H1 (cell line): ENCODE measurements around the gene HS3ST5. TPM values are rescaled to one million over a fixed set of nuclear protein-coding genes. Genes with fewer than 3 reads are reported as not detected.
A peak's percentile ranks its signal among the peaks of the same experiment; 100 is the strongest.

Source experiments
- CTCF ChIA-PET: fragments of 300-600 bp; sonication (Branson Sonifier 250); formaldehyde crosslinking; loops from one replicate; lab custom pipeline; 2021; ENCODE audit not compliant: partially characterized antibody; lab: Charles Lee
- POLR2A ChIA-PET: fragments of 300-600 bp; sonication (Branson Sonifier 250); formaldehyde crosslinking; loops from one replicate; lab custom pipeline; 2021; ENCODE audit warnings: inconsistent platforms; ENCODE audit not compliant: partially characterized antibody; lab: Charles Lee
- DNase-seq, 2 experiments: peaks; one replicate each; pipeline versions ENCODE4 v3.0.0 to v3.0.0-alpha.2; 2010 to 2022; ENCODE audit warnings: low spot score in 2 of 2, low read depth in 1 of 2, mixed read lengths in 1 of 2
- FAIRE-seq: peaks from 2 replicates; lab custom pipeline; 2011; peaks lifted over from hg19 to GRCh38; lab: Jason Lieb, UNC
- H2AFZ ChIP-seq: 2 replicates; pipeline ENCODE4 v1.8.1; 2012; ENCODE audit warnings: low read length, inconsistent platforms
- H2AK5ac ChIP-seq: 2 replicates; pipeline ENCODE4 v1.6.1; 2013; ENCODE audit warnings: low read depth, low read length
- H2BK120ac ChIP-seq: replicated peaks from 2 replicates; pipeline ENCODE3; 2013; ENCODE audit warnings: low read depth, low read length, inconsistent platforms
- H2BK12ac ChIP-seq: 2 replicates; pipeline ENCODE4 v1.6.1; 2013; ENCODE audit warnings: low read depth, low read length
- H2BK15ac ChIP-seq: 2 replicates; pipeline ENCODE4 v1.6.1; 2013; ENCODE audit warnings: low read length
- H2BK20ac ChIP-seq: 2 replicates; pipeline ENCODE4 v1.6.1; 2013; ENCODE audit warnings: low read length
- H2BK5ac ChIP-seq: 2 replicates; pipeline ENCODE4 v1.6.1; 2013; ENCODE audit warnings: low read depth, low read length
- H3K14ac ChIP-seq: 2 replicates; pipeline ENCODE4 v1.6.1; 2013; ENCODE audit warnings: inconsistent platforms; ENCODE audit not compliant: insufficient read length
- H3K18ac ChIP-seq: 2 replicates; pipeline ENCODE4 v1.6.1; 2013; ENCODE audit warnings: low read length; ENCODE audit errors: extremely low read depth
- H3K23ac ChIP-seq: 2 replicates; pipeline ENCODE4 v1.6.1; 2013; ENCODE audit warnings: inconsistent platforms; ENCODE audit not compliant: insufficient read length
- H3K23me2 ChIP-seq: 2 replicates; pipeline ENCODE4 v1.6.1; 2013; ENCODE audit warnings: low read depth, low read length
- H3K27ac ChIP-seq: 2 replicates; pipeline ENCODE4 v1.6.1; 2011; ENCODE audit warnings: low read depth, low read length, inconsistent platforms
- H3K27me3 ChIP-seq, 4 experiments: replicated peaks in 1 of 4; 1 replicate in 1 of 4; 2 replicates in 3 of 4; pipeline versions ENCODE4 v1.6.1 to v1.8.1; 2011 to 2013; ENCODE audit warnings: low read length in 3 of 4, mild to moderate bottlenecking in 3 of 4, inconsistent platforms in 2 of 4, mixed read lengths in 2 of 4, moderate library complexity in 1 of 4; ENCODE audit not compliant: control insufficient read depth in 3 of 4, insufficient read depth in 3 of 4; ENCODE audit errors: extremely low read depth in 1 of 4
- H3K36me3 ChIP-seq, 4 experiments: 2 replicates each; pipeline versions ENCODE4 v1.6.1 to v1.8.1; 2011 to 2013; ENCODE audit warnings: mild to moderate bottlenecking in 4 of 4, low read length in 3 of 4, moderate library complexity in 2 of 4, control low read depth in 1 of 4, inconsistent platforms in 1 of 4; ENCODE audit not compliant: insufficient read depth in 4 of 4, control insufficient read depth in 2 of 4
- H3K4ac ChIP-seq: replicated peaks from 2 replicates; pipeline ENCODE3; 2013; ENCODE audit warnings: low read length, low read depth, mixed read lengths, inconsistent platforms; ENCODE audit not compliant: insufficient read length
- H3K4me1 ChIP-seq, 4 experiments: replicated peaks in 1 of 4; 1 replicate in 1 of 4; 2 replicates in 3 of 4; pipeline versions ENCODE4 v1.6.1 to v1.8.1; 2011 to 2013; ENCODE audit warnings: low read length in 3 of 4, inconsistent platforms in 2 of 4, mixed read lengths in 1 of 4; ENCODE audit not compliant: insufficient read depth in 4 of 4, control insufficient read depth in 3 of 4
- H3K4me2 ChIP-seq, 2 experiments: 2 replicates each; pipeline versions ENCODE4 v1.6.1 to v1.8.1; 2011 to 2013; ENCODE audit warnings: low read depth in 2 of 2, low read length in 2 of 2, control low read depth in 1 of 2, inconsistent platforms in 1 of 2, mild to moderate bottlenecking in 1 of 2; ENCODE audit not compliant: insufficient read depth in 1 of 2
- H3K4me3 ChIP-seq, 4 experiments: fragments of 200-600, 300-600 bp in 1 of 4; sonication (generic), shearing (Covaris generic), sonication (Bioruptor Twin) in 1 of 4; 2 replicates each; pipeline versions ENCODE4 v1.5.1 to v1.8.1; 2011 to 2016; ENCODE audit warnings: low read length in 4 of 4, low read depth in 3 of 4, control low read depth in 2 of 4, inconsistent platforms in 2 of 4, mild to moderate bottlenecking in 2 of 4, mixed read lengths in 1 of 4, moderate library complexity in 1 of 4; ENCODE audit not compliant: insufficient read depth in 2 of 4; ENCODE audit errors: extremely low read depth in 1 of 4
- H3K56ac ChIP-seq: replicated peaks from 2 replicates; pipeline ENCODE3; 2013; ENCODE audit warnings: low read depth, mild to moderate bottlenecking, mixed read lengths, low read length, inconsistent platforms; ENCODE audit not compliant: insufficient read length
- H3K79me1 ChIP-seq: 2 replicates; pipeline ENCODE4 v1.6.1; 2013; ENCODE audit warnings: low read depth, low read length, control low read depth
- H3K79me2 ChIP-seq, 2 experiments: 2 replicates each; pipeline versions ENCODE4 v1.6.1 to v1.8.1; 2012 to 2013; ENCODE audit warnings: low read length in 2 of 2, mild to moderate bottlenecking in 2 of 2, inconsistent platforms in 1 of 2; ENCODE audit not compliant: insufficient read depth in 2 of 2, control insufficient read depth in 1 of 2
- H3K9ac ChIP-seq, 4 experiments: replicated peaks in 1 of 4; 1 replicate in 1 of 4; 2 replicates in 3 of 4; pipeline versions ENCODE4 v1.6.1 to v1.8.1; 2011 to 2013; ENCODE audit warnings: low read depth in 3 of 4, low read length in 3 of 4, control low read depth in 2 of 4, mild to moderate bottlenecking in 2 of 4, moderate library complexity in 2 of 4, inconsistent platforms in 1 of 4; ENCODE audit errors: extremely low read depth in 1 of 4
- H3K9me3 ChIP-seq, 2 experiments: 2 replicates each; pipeline versions ENCODE4 v1.6.1 to v1.8.1; 2012 to 2013; ENCODE audit warnings: mild to moderate bottlenecking in 2 of 2, moderate library complexity in 2 of 2, control low read depth in 1 of 2, inconsistent platforms in 1 of 2, low read depth in 1 of 2, low read length in 1 of 2, mixed read lengths in 1 of 2; ENCODE audit not compliant: insufficient read depth in 2 of 2
- H4K20me1 ChIP-seq, 2 experiments: replicated peaks in 1 of 2; 2 replicates each; pipeline versions ENCODE3 to v1.8.1; 2011 to 2013; ENCODE audit warnings: inconsistent platforms in 2 of 2, low read length in 2 of 2, mild to moderate bottlenecking in 1 of 2; ENCODE audit not compliant: insufficient read depth in 2 of 2, control insufficient read depth in 1 of 2
- H4K5ac ChIP-seq: 2 replicates; pipeline ENCODE4 v1.6.1; 2013; ENCODE audit warnings: low read length, low read depth, mixed read lengths, inconsistent platforms; ENCODE audit not compliant: insufficient read length
- H4K8ac ChIP-seq: 2 replicates; pipeline ENCODE4 v1.8.0; 2013; ENCODE audit warnings: mild to moderate bottlenecking, moderate library complexity, low read length, inconsistent platforms; ENCODE audit not compliant: insufficient read depth; ENCODE audit errors: extremely low read depth
- H4K91ac ChIP-seq: replicated peaks from 2 replicates; pipeline ENCODE3; 2013; ENCODE audit warnings: low read length, mixed read lengths, inconsistent platforms; ENCODE audit not compliant: insufficient read length
- RAD21 ChIP-seq, 2 experiments: IDR thresholded peaks in 1 of 2; conservative IDR thresholded peaks in 1 of 2; 2 replicates each; pipeline ENCODE4 v1.6.1; 2011; ENCODE audit warnings: low read depth in 2 of 2, low read length in 2 of 2, improper control_type of control experiment in 1 of 2, inconsistent platforms in 1 of 2, mild to moderate bottlenecking in 1 of 2, moderate library complexity in 1 of 2
- WGBS, 2 experiments: shearing (Covaris generic) in 1 of 2; methylation state at CpG; one replicate each; pipeline versions ENCODE4 v1.1.6 to v1.1.7; 2013 to 2015; ENCODE audit warnings: low lambda C conversion rate in 2 of 2, mixed read lengths in 2 of 2, inconsistent platforms in 1 of 2, low coverage in 1 of 2, missing lambda C conversion rate in 1 of 2; ENCODE audit not compliant: insufficient replicate concordance in 2 of 2, insufficient coverage in 1 of 2, insufficient read length in 1 of 2; ENCODE audit errors: extremely low coverage in 1 of 2, missing lambda C conversion rate in 1 of 2; 5-methylcytosine and 5-hydroxymethylcytosine counted together
- polyA plus RNA-seq, 7 experiments: library from polyadenylated mRNA; depleted of rRNA in 3 of 7; stranded (reverse) in 5 of 7; unstranded in 2 of 7; fragments of >200 nt in 5 of 7; fragments of 200-250 nt in 2 of 7; gene quantifications; 1 replicate in 5 of 7; 2 replicates in 1 of 7; 4 replicates in 1 of 7; pipeline versions ENCODE4 v1.2.1 to v1.2.3, GENCODE V29; 2011 to 2013; ENCODE audit warnings: missing spikeins in 2 of 7, mixed read lengths in 2 of 7
- total RNA-seq: library from RNA; stranded (reverse); fragmentation: NEBNext Ultra II Directional; extraction: Animal tissue kit (Norgen Biotek cat#: 25700); gene quantifications from 2 replicates; pipeline ENCODE4 v1.2.1, GENCODE V29; 2021

The HS3ST5 gene
- total and polyA plus RNA-seq, 2 of the 8 experiments (the other 6 are each of a cell fraction or from before 2014, with no cell fraction given) = 1.2 to 9.9 TPM

DNA sequence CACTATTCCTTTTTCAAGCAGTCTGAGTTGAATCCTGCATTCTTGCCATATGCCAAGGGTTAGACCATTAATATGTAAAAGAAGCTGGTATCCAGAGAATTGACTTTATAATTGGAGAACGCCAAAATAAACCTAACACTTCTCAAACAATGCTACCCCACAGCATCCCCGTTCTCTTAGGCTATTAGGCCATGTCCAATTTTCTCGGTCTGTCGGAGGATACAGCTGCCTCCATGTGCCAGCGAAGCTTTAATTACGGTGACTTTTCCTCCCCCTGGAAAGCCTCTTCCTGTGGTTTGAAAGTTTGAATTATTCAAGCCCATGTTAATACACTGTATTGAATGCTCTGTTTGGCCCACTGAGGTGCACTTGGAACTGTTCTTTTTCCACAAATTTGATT is 60.5 kb downstream of the HS3ST5 start:
- FAIRE-seq (peak; percentile 55), DNase-seq (no peak)
- H3K4ac ChIP-seq = no peak overlapping the region
- H3K4me3 ChIP-seq = peak overlapping the region in 3 of 4 experiments; percentile 11 to 34 (median 15); a peak in 4 of 8 replicates
- H2AFZ ChIP-seq = no peak overlapping the region
- no peak overlapping the region for H2BK20ac ChIP-seq
- no peak overlapping the region for H2BK12ac ChIP-seq
- H2AK5ac ChIP-seq = no peak overlapping the region
- peak overlapping the region; percentile 73; the same call in 1 of the 2 replicates for H2BK5ac ChIP-seq
- H3K23ac ChIP-seq = no peak overlapping the region
- no peak overlapping the region for H2BK15ac ChIP-seq
- H4K20me1 ChIP-seq = no peaks in the 10 kb centered on the region
- H3K4me2 ChIP-seq = peak overlapping the region; percentile 52 to 59
- H3K79me2 ChIP-seq = peaks cover 0 to 37% of the 10 kb centered on the region in 2 experiments; a peak in 2 of 4 replicates
- H3K27me3 ChIP-seq = no peaks in the 10 kb centered on the region
- H3K27ac ChIP-seq = 0 out of 2 replicates have a peak overlapping the region, but pooled peaks have one; percentile 20
- H3K4me1 ChIP-seq = peaks cover 0 to 27% (median 15%) of the 10 kb centered on the region in 4 experiments; a peak in 4 of 7 replicates
- no peaks in the 10 kb centered on the region for H3K9me3 ChIP-seq
- POLR2A ChIA-PET = interaction anchor here (1.3 kb wide), 1 partner anchor 21 kb away, joined by 3 read pairs; no protein-coding TSS in a partner anchor
- no peaks in the 10 kb centered on the region for H3K79me1 ChIP-seq
- H3K23me2 ChIP-seq = no peaks in the 10 kb centered on the region
- H3K18ac ChIP-seq = no peak overlapping the region
- H4K91ac ChIP-seq = no peak overlapping the region
- 11% methylated on average over 6 of the region's 6 CpGs; no CpG with 5 or more reads in 1 of the 2 experiments for WGBS, 2 experiments
- no peaks in the 10 kb centered on the region for H3K36me3 ChIP-seq
- CTCF ChIA-PET = interaction anchor here (1.6 to 3.1 kb wide), 2 partner anchors 23 to 175 kb away, joined by 5 to 15 read pairs; no protein-coding TSS in a partner anchor
- H3K56ac ChIP-seq = no peak overlapping the region
- no peak overlapping the region for H2BK120ac ChIP-seq
- no peak overlapping the region for H4K8ac ChIP-seq
- no peak overlapping the region for H3K14ac ChIP-seq
- H4K5ac ChIP-seq = no peak overlapping the region
- H3K9ac ChIP-seq = 0 out of 7 replicates have a peak overlapping the region, but pooled peaks of 1 of the 4 experiments have one; percentile 13
- TF ChIP-seq RAD21 (IDR thresholded peaks at IDR 0.05 in 1 of 2, conservative IDR thresholded peaks at IDR 0.05 in 1 of 2; ENCODE audit: low read depth in 2 of 2, low read length in 2 of 2) = no peak
